GM21786 (cell line): ENCODE results near the gene GET3.

Source experiments
- ATAC-seq: cut with Tn5 transposase; IDR thresholded peaks from one replicate; pipeline ENCODE4 v1.9.1; 2021; ENCODE audit not compliant: unreplicated experiment

GET3 gene

GRCh38 chr19:12778017-12778904 is 41.0 kb downstream of the GET3 start:
- ATAC-seq, result no peak

GRCh38 chr19:12778905-12779161 is 41.5 kb downstream of the GET3 start:
- no peak for ATAC-seq

- ATAC-seq, result no peak
Measured at GRCh38 chr19:12779162-12779993, 42.1 kb downstream of the GET3 start.

GRCh38 chr19:12782174-12782423 is 44.8 kb downstream of the GET3 start:
- no peak for ATAC-seq

GRCh38 chr19:12782424-12783290 is 45.4 kb downstream of the GET3 start:
- no peak for ATAC-seq

GRCh38 chr19:12783291-12783848 is 46.1 kb downstream of the GET3 start:
- ATAC-seq, result no peak

GRCh38 chr19:12783849-12784393 is 46.6 kb downstream of the GET3 start:
- no peak for ATAC-seq

GRCh38 chr19:12784394-12784870 is 47.1 kb downstream of the GET3 start:
- no peak for ATAC-seq

- no peak for ATAC-seq
Measured at GRCh38 chr19:12784871-12785430, 47.7 kb downstream of the GET3 start.

GRCh38 chr19:12785431-12786031 is 48.2 kb downstream of the GET3 start:
- ATAC-seq, result no peak

- ATAC-seq, result no peak
Measured at GRCh38 chr19:12786141-12786870, 49.0 kb downstream of the GET3 start.

- no peak for ATAC-seq
Measured at GRCh38 chr19:12786952-12787351, 49.7 kb downstream of the GET3 start.

GRCh38 chr19:12787458-12787857 is 50.2 kb downstream of the GET3 start:
- no peak for ATAC-seq

GRCh38 chr19:12788042-12788681 is 50.9 kb downstream of the GET3 start:
- ATAC-seq, result no peak

GRCh38 chr19:12788682-12789097 is 51.4 kb downstream of the GET3 start:
- no peak for ATAC-seq

- no peak for ATAC-seq
Measured at GRCh38 chr19:12789098-12789903, 52.0 kb downstream of the GET3 start.

GRCh38 chr19:12789904-12790619 is 52.8 kb downstream of the GET3 start:
- peak; percentile 37 for ATAC-seq
